Prostate gland (tissue), 2 donors: ENCODE measurements around the gene SORT1. TPM values are rescaled to one million over a fixed set of nuclear protein-coding genes. Genes with fewer than 3 reads are reported as not detected.

Source experiments
- DNase-seq: peaks from one replicate; pipeline ENCODE4 v3.0.0-alpha.2; 2019; ENCODE audit warnings: low spot score
- H3K27ac ChIP-seq, 2 donors: fragments of 200-600 bp; sonication (generic); 2 replicates each; pipeline ENCODE4 v1.5.1; 2017 to 2019
- H3K27me3 ChIP-seq: fragments of 200-600 bp; sonication (generic); replicated peaks from 2 replicates; pipeline ENCODE4 v1.5.1; 2019; ENCODE audit not compliant: insufficient read depth
- H3K36me3 ChIP-seq, 2 donors: fragments of 200-600 bp; sonication (generic); 1 replicate in 1 of 2; 2 replicates in 1 of 2; pipeline versions ENCODE4 v1.5.1 to v1.8.1; 2017 to 2019
- H3K4me1 ChIP-seq: fragments of 200-600 bp; sonication (generic); replicated peaks from 2 replicates; pipeline ENCODE4 v1.5.1; 2019
- H3K4me3 ChIP-seq, 2 donors: fragments of 200-600 bp; sonication (generic); 2 replicates each; pipeline ENCODE4 v1.5.1; 2017 to 2019
- H3K9me3 ChIP-seq: fragments of 200-600 bp; sonication (generic); 2 replicates; pipeline ENCODE4 v1.5.1; 2017
- POLR2A ChIP-seq: fragments of 450-650 bp; IDR thresholded peaks from one replicate; pipeline ENCODE4 v1.6.1; 2016; ENCODE audit warnings: antibody characterized with exemption, mild to moderate bottlenecking
- POLR2AphosphoS5 ChIP-seq: sonication (generic); formaldehyde crosslinking; IDR thresholded peaks from one replicate; pipeline ENCODE4 v1.6.1; 2017; ENCODE audit warnings: antibody characterized with exemption
- WGBS: methylation state at CpG from one replicate; pipeline ENCODE4 v1.1.5; 2018; 5-methylcytosine and 5-hydroxymethylcytosine counted together
- intact Hi-C: fragments of 100-400 bp; cut with DNase I; formaldehyde crosslinking; loops from one replicate; pipeline ENCODE4 v1.14.2; 2022
- total RNA-seq, 2 donors: library from RNA; depleted of rRNA; stranded (reverse); fragments of >200 nt; gene quantifications; one replicate each; pipeline ENCODE4 v1.1.0, GENCODE V29; 2016
- TF ChIP-seq, protein P1 (sequence below), 4 experiments: fragments of 200-600 bp in 2 of 4; fragments of 450-650 bp in 2 of 4; sonication (generic) in 2 of 4; IDR thresholded peaks; 1 replicate in 3 of 4; 2 replicates in 1 of 4; pipeline ENCODE4 v1.5.1; 2016 to 2019; ENCODE audit warnings: antibody characterized with exemption in 4 of 4, mild to moderate bottlenecking in 2 of 4, moderate library complexity in 2 of 4

The SORT1 gene
- total RNA-seq, 2 donors from 2014 or later: 34.0 to 164 TPM

DNA sequence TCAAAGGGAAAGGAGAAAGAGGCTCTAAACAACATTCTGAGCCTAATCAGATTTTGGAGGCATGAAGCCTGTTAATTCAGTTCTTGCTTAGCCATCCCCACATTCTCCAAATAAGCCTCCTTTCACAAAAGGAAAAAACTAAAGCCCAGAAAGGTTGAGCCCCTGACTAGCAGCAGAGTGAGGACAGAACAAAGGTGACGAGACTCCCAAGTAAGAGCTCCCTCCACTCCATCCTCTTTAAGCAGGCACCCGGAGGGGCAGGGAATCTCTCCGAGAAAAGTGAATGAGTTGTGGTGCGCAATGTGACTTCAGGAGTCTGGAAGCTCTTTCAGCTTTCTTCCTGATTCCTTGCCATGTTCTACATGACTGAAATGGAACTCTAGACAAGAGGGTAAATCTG is 47.5 kb downstream of the SORT1 start:
- intact Hi-C loops: no loop called here
- Histone ChIP-seq H3K4me1 (no peaks in the 10 kb centered on the region), H3K36me3 (no peaks in the 10 kb centered on the region), H3K9me3 (no peaks in the 10 kb centered on the region), H3K4me3 (no peak overlapping the region), H3K27ac (no peak overlapping the region), H3K27me3 (no peaks in the 10 kb centered on the region)
- 97% methylated on average over 4 of the region's 4 CpGs for WGBS
- TF ChIP-seq POLR2AphosphoS5 (no peak), POLR2A (no peak)
- TF ChIP-seq, protein P1, sequence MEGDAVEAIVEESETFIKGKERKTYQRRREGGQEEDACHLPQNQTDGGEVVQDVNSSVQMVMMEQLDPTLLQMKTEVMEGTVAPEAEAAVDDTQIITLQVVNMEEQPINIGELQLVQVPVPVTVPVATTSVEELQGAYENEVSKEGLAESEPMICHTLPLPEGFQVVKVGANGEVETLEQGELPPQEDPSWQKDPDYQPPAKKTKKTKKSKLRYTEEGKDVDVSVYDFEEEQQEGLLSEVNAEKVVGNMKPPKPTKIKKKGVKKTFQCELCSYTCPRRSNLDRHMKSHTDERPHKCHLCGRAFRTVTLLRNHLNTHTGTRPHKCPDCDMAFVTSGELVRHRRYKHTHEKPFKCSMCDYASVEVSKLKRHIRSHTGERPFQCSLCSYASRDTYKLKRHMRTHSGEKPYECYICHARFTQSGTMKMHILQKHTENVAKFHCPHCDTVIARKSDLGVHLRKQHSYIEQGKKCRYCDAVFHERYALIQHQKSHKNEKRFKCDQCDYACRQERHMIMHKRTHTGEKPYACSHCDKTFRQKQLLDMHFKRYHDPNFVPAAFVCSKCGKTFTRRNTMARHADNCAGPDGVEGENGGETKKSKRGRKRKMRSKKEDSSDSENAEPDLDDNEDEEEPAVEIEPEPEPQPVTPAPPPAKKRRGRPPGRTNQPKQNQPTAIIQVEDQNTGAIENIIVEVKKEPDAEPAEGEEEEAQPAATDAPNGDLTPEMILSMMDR (IDR thresholded peaks at IDR 0.05): no peak
- DNase-seq: no peak

DNA sequence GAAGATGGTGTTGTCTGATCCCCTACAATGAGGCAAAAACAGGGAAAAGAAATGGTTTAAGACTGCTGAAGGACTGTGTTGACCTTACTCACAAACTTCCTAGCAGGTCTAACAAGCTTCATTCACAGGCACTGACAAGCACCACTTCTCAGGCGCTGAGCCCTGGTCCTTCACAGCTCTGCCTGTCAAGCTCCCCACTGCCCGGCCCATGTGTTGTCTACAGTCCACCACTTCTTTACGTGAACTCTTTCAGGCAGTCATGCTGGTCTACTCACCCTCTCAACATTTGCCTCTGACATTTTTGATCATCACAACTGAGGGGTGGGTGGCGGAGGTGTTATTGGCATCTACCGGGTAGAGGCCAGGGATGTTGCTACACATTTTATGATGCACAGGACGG is 50.2 kb downstream of the SORT1 start:
- Histone ChIP-seq H3K36me3 (no peaks in the 10 kb centered on the region), H3K27me3 (no peaks in the 10 kb centered on the region), H3K4me1 (no peaks in the 10 kb centered on the region), H3K4me3 (no peak overlapping the region), H3K27ac (no peak overlapping the region), H3K9me3 (no peaks in the 10 kb centered on the region)
- TF ChIP-seq POLR2A (no peak), POLR2AphosphoS5 (no peak)
- TF ChIP-seq, protein P1 (IDR thresholded peaks at IDR 0.05): no peak
- 88% methylated on average over 6 of the region's 6 CpGs for WGBS
- intact Hi-C loops: no loop called here
- no peak for DNase-seq

DNA sequence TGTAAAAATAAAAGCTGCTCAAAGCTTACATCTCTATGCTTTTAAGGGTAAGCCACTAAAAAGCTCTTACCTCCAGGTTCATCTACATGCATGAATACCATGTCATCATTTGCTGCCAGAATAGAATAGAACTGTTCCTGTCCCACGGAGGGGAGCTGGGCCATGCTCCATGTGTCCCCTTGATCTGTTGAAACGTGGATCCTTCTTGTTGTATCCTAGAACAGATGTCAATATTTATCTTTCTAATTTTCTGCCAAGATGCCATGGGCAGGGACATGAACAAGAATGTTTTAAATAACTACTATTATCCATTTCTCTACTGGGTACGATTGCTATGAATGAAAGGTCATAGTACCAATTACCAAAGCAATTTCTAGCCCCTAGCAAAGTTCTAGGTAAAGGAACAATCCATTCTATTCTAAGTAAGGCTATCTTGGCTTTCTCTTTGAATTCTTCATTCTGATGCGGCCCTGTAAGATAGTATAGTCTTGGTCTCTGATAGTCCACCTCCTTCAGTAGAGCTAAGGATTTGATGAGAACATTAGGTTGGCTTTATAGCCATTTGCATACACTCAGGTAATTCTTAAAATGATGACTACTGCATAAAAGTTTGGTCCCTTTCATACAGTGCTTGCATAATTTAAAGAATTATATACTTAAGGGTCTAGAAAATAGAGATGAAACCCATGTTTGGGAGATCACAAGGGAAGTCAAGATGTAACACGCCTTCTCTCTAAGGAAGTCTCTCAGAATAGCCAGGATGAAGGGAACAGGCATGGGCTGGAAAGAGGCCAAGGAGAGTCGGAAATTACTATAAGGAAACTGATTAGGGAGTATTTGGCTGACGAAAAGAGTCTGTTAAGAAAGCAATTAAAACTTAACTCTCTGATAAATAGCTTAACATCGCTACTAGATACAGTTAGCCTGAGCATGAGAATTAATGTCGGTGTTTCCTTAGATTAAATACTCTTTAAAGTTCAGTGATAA is 55.5 kb downstream of the SORT1 start:
- no peak overlapping the region for H3K4me3 ChIP-seq
- peak; percentile 8 for DNase-seq
- no peaks in the 10 kb centered on the region for H3K36me3 ChIP-seq
- H3K27me3 ChIP-seq: no peaks in the 10 kb centered on the region
- TF ChIP-seq, protein P1 (IDR thresholded peaks at IDR 0.05): no peak
- TF ChIP-seq POLR2AphosphoS5: no peak
- no peak for TF ChIP-seq POLR2A
- 47% methylated on average over 9 of the region's 9 CpGs for WGBS
- intact Hi-C loops: no loop called here
- H3K9me3 ChIP-seq: no peaks in the 10 kb centered on the region
- H3K27ac ChIP-seq: no peak overlapping the region
- H3K4me1 ChIP-seq: no peaks in the 10 kb centered on the region

DNA sequence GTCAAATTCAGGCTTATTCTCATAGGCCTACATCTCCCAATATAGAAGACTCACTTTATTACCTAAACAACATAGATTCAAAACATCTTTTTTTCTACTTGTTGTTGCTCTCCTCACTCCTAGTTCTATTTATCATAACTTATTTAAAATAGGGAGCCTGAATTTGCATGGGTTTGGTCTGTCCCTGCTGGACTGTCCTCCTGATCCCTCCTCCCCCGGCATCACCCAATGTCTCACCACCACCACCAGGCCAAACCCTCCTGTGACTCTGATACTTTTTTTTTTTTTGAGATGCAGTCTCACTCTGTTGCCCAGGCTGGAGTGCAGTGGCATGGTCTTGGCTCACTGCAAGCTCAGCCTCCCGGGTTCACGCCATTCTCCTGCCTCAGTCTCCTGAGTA is 59.1 kb downstream of the SORT1 start:
- intact Hi-C loops: no loop called here
- no peak for TF ChIP-seq POLR2A
- no peak for TF ChIP-seq POLR2AphosphoS5
- TF ChIP-seq, protein P1 (IDR thresholded peaks at IDR 0.05): no peak
- Histone ChIP-seq H3K27ac (no peak overlapping the region), H3K4me1 (no peaks in the 10 kb centered on the region), H3K27me3 (no peaks in the 10 kb centered on the region), H3K4me3 (no peak overlapping the region), H3K36me3 (peaks cover 0 to 4% of the 10 kb centered on the region in 2 donors), H3K9me3 (no peaks in the 10 kb centered on the region)
- DNase-seq: no peak
- WGBS: 94% methylated on average over 3 of the region's 3 CpGs

DNA sequence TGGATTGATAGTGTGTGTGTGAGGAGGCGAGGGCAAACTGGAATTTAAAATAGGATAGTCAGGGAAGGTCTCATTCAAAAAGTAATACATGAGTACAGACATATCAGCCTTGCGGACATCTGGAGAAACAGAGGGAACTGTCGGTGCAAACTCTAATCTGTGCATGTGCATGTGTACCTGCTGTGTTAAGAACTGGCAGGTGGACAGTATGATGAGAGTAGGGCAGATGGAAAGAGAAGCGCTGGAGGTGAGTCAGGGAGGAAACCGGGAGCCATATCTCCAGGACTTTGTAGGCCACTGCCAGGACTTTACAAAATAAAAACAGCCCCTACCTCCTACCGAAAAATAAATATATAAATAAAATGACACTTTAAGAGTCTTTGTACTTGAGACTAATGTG is 59.6 kb downstream of the SORT1 start:
- TF ChIP-seq, protein P1 (IDR thresholded peaks at IDR 0.05): no peak
- TF ChIP-seq POLR2AphosphoS5 (no peak), POLR2A (no peak)
- H3K36me3 ChIP-seq: peaks cover 0 to 4% of the 10 kb centered on the region in 2 donors
- no peak for DNase-seq
- WGBS: 93% methylated on average over 6 of the region's 6 CpGs
- no peak overlapping the region for H3K27ac ChIP-seq
- no peaks in the 10 kb centered on the region for H3K4me1 ChIP-seq
- intact Hi-C loops: no loop called here
- no peaks in the 10 kb centered on the region for H3K27me3 ChIP-seq
- no peak overlapping the region for H3K4me3 ChIP-seq
- H3K9me3 ChIP-seq: no peaks in the 10 kb centered on the region
